ENCODE results near the gene UQCRC2.
"Not testable (repeated sequence)": the region's sequence is repeated elsewhere in the genome, so short reads cannot be mapped to it uniquely, and the experiment has no call there.

UQCRC2 gene

DNA sequence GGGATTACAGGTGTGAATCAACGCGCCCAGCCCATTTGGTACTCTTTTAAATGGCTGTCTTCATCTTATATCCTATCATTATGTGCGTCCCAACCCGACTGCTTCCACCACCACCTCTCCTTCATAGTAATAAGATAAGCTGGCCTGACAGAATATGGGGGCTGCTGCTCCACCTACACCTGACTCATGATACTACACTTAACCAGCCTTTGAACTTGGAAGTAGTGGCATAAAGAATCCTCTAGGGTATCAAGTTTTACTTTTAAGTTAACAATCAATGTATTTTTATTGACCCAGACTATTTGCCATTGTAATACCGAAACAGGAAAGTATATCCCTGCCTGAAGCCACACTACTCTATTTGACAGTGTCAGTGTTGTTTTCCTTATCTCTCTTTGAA lies 28.9 kb downstream of the UQCRC2 start:
- no peak for DNase-seq (ENCODE audit: low spot score)

DNA sequence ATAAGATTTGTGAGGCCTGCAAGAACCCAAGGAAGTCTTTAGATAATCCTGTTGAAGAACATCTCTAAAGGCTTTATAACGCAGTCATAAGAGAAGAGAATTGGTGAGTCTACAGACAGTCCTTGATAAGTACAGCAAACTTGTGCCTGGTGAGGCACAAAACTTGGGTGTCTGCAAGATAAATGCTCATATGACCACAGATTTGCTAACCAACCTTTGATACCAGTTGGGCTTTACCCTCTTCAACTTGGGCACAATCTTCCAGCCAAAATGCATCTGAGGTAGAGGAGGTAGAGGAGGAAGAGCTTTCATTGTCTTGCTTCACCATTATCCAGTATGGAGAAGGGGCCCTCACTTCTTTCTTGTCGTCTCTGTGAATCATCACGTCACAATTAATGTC lies 30.9 kb downstream of the UQCRC2 start:
- DNase-seq (ENCODE audit: low spot score) = no peak

DNA sequence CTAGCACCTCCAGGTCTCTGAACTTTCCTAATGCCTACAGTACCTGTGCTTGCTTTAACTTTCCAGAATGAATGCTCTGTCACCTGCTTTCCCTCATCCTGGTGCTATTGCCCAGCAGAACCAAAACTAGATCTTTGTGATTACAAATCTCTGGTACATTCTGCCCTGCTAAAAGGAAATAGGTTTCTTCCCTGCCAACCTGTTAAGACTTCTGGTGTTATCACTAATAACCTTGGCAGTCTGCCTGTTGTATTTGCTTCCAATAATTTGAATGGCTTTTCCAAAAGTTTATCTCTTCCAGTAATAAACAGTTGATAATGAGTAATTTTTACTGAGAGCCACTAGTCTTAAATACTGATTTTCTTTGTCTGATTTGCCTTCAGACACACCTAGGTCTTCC lies 32.4 kb downstream of the UQCRC2 start:
- no peak for DNase-seq (ENCODE audit: low spot score)

DNA sequence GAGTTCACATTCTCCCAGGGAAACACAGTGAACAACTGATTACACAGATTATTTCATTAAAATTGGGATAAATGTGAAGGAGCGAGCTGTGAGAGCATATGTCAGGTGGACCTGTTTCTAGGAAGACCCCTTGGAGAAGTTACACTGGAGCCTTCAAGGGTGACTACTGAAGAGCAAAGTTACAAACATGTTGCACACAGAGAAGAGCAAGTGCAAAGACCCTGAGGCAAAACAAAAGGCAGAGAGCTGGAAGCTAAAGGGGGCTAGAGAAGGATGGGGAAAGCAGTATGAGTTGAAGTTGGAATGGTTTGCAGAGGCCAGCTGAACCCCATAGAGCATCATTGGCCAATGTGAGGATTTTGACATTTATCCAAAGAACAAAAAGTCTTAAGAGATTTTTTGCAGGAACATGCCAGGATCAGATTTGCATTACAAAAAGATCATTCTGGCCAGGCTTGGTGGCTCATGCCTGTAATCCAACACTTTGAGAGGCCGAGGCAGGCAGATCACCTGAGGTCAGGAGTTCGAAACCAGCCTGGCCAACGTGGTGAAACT lies 33.6 kb downstream of the UQCRC2 start:
- no peak for DNase-seq (ENCODE audit: low spot score)

DNA sequence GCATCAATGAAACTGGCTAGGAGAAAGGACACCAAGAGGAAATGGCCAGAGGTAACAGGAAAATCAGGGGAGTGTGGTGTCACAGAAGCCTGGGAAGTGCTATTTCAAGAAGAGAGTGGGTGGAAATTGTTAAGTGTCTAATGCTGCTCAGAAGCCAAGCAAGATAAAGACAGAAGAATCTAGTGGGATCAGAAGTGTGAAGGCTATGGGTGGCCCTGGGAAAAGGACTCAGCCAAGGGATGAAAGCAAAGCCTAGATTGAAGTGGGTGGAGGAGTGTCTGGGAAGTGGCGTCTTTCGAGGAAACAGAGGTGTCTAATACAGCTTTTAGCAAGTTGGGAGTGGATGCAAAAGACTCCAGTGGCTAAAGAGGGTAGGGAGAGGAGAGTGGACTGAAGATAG lies 34.3 kb downstream of the UQCRC2 start:
- no peak for DNase-seq (ENCODE audit: low spot score)

DNA sequence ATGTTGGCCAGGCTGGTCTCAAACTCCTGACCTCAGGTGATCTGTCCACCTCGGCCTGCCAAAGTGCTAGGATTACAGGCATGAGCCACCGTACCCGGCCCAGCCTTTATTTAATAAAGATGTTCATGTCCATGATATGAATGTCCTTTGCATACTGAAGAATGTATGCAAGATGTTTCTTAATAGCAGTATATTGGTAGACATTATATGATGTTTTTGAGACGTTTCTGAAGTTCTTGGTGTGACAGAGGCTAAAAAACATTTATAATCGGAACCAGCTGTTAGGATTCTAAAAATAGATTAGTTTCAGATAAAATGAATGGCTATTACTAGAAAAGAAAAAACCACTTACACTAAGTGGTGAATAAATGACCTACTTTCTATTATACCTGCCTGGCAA lies 36.0 kb downstream of the UQCRC2 start:
- no peak for DNase-seq (ENCODE audit: low spot score)

DNA sequence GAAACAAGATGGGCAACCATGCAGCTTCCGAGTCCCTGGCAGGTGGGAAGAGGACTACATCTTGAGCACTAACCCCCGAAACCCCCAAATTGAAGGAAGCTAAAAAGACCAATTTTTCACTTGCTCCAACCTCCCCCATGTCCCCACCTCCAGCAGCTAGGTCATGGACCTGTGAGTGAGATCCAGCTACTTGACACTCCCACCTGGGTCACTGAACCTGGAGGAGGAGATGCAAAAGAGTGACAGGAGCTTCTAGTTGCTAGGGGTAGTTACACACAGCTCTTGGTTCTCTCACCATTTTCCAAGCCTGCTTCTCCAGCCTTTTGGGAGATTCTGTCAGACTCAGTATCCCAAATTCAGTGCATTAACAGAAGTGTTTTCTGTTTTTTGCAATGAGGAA lies 36.6 kb downstream of the UQCRC2 start:
- no peak for DNase-seq (ENCODE audit: low spot score)

DNA sequence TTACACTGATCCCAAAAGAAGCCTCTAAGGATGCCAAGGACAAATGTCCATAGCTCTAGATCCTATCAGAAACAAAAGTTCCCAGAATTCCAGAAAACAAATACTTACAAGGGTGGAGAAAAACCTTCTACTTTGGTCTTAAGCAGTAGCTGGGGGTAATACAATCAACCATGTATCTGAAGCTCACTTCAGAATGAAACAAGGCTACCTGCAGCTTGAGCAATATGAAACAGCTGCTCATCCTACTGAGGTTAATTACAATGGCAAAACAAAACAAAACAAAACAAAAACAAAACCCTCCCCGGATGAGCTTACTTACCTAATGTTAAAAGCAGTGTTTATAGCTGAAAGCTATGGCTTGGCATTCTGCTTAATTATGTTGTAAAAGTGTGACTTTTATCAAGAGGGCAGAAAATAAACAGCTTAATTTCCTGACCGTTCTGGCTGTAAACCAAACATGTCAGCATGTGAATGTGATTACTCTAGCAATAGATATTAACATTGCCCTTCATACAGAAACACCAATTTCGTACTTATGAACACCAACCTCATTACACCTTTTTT lies 37.3 kb downstream of the UQCRC2 start:
- DNase-seq (ENCODE audit: low spot score) = no peak

DNA sequence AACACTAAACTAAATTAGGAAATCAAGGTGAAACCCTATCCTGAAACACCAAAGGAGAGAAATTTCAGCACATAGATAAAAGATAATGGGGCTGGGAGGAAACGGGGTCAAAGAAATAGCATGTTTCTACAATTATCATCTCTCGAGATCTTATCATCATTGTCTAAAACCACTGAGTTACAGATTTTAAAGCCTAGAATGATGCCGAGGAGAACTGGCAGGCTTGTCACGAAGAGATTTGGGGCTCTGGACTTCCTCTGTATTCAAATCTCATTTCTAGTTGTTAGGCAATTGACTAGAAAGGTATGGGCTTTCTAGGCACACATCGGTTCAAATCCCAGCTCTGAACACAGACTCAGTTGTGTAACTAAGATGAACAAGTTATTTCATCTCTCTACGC lies 38.5 kb downstream of the UQCRC2 start:
- no peak for DNase-seq (ENCODE audit: low spot score)

DNA sequence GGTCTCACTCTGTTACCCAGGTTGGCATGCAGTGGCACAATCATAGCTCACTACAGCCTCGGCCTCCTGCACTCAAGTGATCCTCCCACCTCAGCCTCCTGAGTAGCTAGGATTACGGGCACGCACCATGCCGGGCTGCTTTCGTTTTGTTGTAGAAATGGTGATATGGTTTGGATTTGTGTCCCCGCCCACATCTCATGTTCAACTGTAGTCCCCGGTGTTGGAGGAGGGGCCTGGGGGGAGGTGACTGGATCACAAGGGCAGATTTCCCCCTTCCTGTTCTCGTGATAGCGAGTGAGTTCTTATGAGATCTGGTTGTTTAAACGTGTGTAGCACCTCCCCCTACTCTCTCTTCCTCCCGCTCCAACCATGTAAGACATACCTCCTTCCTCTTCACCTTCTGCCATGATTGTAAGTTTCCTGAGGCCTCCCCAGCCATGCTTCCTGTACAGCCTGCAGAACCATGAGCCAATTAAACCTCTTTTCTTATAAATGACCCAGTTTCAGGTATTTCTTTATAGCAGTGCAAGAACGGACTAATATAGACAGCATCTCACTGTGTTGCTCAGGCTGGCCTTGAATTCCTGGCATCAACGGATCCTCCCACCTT lies 41.8 kb downstream of the UQCRC2 start:
- DNase-seq (ENCODE audit: low spot score) = no peak

DNA sequence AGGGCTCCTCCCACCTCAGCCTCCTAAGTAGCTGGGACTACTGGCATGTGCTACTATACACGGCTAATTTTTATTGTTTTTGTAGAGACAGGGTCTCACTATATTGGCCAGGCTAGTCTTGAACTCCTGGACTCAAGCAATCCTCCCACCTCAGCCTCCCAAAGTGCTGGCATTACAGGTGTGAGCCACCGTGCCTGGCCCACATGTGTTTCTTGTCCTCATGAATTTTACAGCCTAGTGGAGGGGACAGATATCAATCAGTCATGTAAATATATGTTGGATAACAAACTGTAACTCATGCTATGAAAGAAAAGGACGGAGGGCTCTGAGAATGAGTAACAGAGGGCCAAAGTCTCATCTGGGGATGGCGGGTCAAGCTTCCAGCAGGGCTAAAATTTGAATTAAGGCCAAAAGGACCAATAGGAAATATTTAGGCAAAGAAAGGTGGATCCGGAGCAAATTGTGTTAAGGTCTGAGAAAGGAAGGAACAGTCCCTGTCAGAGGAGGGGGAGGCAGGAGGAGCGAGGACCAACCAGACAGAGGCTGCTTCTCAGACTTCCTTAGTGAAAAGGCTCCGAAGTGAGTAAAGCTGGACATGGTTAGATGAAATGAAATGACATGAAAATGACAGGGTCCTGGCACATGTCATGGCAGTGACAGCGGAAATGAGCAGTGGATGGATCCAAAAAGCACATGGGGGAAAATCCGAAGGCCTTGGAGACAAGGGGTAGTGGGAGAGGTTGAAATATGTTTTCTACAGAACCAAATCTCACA lies 43.9 kb downstream of the UQCRC2 start:
- no peak for DNase-seq (ENCODE audit: low spot score)

DNA sequence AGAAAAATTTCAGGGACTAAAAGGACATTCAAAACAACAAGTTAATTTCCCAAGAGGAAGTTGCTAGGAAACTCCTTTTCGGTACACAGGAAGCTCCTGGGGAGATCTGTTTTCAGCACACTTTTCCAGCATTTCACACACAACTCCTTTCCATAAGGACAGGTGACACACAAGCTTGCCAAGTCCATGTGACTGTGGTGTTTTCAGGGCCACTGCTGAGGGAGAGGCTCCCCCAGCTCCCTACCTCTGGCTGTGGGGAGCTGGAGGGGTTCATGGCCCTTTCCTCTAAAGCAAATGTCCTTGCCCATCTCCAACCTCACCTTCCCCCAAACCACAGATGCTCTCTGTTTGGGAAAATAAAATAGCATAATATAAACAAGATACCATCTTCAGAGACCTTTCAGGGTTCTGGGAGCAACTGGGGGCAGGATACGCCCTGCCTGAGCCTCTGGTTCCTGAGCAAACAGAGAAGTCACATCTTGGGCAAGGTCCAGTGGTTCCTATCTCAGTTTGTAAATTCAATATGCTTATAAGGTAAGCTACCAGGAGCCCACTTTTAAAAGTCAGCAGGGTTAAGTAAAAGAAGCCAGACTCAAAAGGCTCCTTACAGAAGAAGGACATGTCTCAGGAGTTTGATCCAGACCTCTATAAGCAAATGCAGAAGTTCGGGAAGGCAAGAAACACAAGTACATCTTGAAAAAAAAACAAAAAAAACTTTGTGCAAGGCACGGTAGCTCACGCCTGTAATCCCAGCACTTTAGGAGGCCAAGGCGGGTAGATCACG lies 44.7 kb downstream of the UQCRC2 start:
- no peak for DNase-seq (ENCODE audit: low spot score)

DNA sequence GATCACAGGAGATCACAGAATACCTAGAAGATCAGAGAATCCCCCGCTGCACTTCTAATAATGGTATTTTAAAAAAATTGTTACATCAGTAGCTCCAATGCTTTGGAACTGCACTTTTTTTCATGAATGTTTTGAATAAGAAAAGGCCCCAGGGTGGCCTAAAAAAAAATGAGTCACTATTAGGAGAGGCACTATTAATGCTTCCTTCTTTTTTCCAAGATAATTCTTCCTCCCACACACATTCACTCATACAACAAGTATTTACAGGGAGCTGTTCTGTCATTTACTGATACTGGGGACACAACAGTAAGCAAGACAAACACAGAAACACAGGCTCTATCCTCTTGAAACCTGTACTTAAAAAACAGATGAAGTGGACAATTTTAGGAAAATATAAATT lies 48.4 kb downstream of the UQCRC2 start:
- no peak for DNase-seq (ENCODE audit: low spot score)

DNA sequence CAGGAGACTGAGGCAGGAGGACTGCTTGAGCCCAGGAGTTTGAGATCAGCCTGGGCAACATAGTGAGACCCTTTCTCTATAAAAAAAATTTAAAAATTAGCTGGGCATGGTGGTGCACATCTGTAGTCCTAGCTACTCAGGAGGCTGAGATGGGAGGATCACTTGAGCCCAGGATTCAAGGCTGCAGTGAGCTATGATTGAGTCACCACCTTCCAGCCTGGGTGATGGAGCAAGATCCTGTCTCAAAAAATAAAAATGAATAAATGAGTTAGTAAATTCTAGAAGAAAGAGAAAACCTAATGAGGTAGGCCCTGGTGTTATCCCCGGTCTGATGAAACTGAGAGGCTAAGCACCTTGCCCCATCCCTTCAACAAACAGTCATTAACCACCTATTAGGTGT lies 48.9 kb downstream of the UQCRC2 start:
- not testable (repeated sequence) for DNase-seq (ENCODE audit: low spot score)

DNA sequence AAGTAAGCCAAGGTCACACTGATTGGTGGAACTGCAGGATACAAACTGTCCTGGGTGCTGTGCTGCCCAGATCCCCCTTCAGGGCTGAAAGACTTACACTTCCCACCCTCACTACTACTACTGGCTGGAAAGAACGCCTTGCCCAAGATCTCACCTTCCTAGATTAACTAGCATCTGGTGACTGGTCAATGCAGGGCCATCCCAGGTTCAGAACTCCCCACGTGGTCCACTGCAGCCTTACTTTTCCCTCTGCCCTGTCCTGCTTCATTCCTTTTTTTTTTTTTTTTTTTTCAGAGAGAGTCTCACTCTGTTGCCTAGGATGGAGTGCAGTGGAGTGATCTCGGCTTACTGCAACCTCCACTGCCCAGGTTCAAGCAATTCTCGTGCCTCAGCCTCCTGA lies 50.0 kb downstream of the UQCRC2 start:
- DNase-seq (ENCODE audit: low spot score) = no peak

DNA sequence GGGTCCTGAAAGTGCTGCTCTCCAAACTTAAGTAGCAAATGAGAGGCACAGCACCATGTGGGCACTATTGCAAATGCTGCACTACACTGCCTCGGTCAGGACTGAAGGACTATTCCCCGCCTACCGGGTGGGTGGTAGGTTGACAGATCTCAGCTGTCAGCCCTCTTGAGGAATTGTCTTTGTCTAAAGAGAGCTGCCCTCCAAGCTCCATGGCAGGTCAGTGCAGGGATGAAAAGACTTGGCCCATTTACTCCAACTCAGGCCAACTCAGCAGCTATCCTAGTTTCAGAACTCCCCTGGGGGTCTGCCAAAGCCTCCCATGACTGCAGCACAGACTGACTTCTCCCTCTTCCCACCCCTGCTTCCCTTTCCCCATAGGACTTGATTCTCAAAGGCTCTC lies 51.2 kb downstream of the UQCRC2 start:
- no peak for DNase-seq (ENCODE audit: low spot score)

DNA sequence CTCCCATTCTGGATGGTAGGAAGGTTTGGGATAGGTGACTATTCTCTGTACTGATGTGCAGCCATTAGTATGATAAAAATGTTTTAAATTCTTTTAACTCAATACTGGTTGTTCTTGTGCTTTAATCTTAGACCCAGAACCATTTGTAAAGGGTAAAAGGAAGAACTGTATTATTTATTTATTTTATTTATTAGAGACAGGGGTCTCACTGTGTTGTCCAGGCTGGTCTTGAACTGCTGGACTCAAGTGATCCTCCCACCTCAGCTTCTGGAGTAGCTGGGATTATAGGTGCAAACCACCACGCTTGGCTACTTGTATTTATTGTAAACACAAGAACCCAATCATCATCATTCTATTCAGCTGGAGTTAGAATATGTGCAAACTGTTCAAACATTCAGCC lies 52.6 kb downstream of the UQCRC2 start:
- no peak for DNase-seq (ENCODE audit: low spot score)

DNA sequence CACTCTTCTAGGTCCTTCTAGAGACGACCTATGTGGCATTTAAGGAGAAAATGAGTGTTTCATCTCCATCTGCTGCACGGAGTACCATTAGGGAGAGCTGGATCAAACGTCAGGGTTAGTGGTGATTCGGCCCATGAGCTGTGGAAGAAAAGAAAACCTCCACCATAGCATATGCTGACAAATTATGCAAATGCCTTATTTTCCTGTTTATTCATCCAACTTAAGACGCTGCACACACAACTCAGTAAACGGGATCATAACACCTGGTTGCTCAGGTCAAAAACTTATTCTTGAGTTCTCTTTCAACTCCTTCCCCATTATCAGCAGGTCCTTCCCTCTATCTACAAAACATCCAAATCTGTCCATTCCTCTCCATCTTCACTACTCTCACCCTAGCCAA lies 53.5 kb downstream of the UQCRC2 start:
- no peak for DNase-seq (ENCODE audit: low spot score)

DNA sequence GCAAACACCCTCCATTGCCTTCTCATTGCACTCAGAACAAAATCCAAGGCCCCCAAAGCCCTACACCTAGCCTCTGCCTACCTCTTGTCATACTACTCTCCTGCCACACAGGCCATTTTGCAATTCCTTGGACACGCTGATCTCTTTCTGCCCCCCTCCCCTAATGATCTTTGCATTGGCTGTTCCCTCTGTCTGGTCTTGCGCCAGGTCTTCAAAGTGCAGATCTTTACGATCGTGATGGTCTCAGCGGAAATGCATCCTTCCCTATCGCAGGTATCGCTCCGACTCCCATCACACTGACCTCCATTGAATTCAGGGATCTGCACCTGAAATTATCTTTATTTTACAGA lies 54.0 kb downstream of the UQCRC2 start:
- no peak for DNase-seq (ENCODE audit: low spot score)

DNA sequence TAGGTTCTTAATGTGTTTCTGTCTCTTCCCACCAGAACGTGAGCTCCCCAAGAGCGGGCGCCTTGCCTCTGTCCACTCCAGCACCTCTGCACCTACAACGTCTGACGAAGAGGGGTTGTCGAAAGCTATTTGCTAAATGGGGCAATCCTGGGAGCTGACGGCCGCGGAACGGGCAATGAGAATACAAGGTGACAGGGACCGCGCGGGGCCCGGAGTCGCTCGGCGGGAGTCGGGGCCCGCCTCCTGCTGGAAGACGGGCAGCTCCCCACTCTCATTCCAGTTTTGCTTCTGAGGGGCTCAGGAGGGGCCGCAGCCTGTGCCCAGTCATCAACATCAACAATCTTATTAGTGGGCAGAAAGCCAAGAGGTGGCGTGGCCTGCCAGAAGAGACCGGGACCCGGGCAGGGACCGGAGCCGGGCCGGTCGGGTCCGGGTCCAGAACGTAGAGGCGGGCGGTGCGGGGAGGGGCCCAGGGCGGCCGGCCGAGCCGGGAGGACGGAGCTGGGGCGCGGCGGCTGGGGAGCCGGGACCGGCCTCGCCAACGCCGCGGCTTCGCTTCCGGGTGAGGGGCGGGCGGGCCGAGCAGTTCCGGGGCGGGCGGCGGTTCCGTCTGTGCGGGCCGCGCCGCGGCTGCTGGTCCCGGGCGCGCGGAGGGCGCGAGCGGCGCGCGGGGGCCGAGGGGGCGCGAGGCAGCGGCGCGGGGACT lies 54.5 kb downstream of the UQCRC2 start, which contains the start of gene MOSMO:
Gene MOSMO, plus strand, starts transcription at position 603 of the 706 bp plus-strand sequence. CDS start 191 bp downstream, outside the sequence.
- peak; percentile 69 for DNase-seq (ENCODE audit: low spot score)

DNA sequence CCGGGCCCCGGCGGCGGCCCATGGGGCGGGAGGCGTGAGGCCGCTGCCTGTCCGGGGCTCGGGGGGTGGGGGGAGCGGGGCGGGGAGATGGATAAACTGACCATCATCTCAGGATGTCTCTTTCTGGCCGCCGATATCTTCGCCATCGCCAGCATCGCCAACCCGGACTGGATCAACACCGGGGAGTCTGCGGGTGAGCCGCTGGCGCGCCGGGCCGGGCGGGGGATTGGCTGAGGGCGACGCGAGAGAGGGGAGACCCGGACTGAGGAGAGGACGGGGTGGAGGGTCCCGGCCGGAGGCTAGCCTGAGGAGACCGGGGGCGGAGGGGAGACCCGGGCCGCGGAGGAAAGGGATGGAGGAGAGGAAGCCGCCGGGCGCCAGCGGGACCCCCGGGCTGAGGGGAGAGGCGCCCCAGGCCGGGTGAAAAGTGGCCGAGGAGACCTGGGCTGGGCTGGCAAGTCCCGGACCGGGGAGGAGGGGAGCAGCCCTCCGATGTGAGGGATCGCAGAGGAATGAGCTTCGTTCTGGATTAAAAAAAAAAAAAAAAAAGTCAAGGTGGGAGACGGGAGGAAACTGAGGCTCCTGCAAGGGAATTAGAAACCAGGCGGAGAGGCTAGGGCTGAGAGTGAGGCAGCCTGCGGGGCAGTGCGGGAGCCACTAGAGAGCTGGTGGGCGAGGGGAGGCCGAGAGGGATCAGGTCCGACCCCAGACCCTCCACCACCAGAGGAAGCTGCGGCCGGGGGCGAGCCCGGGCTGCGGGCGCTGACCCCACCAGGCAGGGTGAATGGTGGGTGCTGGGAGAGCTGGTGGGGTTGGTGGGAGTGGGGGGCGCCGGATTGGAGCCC lies 55.3 kb downstream of the UQCRC2 start:
- DNase-seq (ENCODE audit: low spot score) = no peak

All from HuH-7.5 (cell line).